ENCODE results near the gene FGD2.
A peak's percentile ranks its signal among the peaks of the same experiment; 100 is the strongest.
"Not testable (repeated sequence)": the region's sequence is repeated elsewhere in the genome, so short reads cannot be mapped to it uniquely, and the experiment has no call there.

FGD2 gene

GRCh38 chr6:37047689-37048402 lies 42.4 kb downstream of the FGD2 start:
- DNase-seq, result no peak

DNA sequence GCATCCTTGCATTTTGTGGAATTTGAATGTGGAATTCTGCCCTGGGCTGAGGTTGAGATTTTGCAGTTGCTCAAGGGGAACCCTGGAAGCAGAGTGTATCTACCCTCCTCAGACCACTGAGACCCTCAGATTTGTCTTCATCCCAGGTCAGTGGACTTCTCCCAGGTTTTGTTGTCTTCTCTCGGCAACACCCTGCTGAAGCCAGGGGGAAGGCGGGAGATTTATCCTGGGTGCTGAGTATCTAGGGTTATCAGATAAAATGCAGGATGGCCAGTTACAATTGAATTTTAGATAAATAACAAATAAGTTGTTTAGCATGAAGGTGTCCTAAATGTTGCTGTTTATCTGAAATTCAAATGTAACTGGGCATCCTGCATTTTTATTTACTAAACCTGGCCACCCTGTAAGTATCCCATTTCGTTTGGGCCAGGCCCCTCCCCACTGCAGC lies 43.0 kb downstream of the FGD2 start:
- no peak for DNase-seq

DNA sequence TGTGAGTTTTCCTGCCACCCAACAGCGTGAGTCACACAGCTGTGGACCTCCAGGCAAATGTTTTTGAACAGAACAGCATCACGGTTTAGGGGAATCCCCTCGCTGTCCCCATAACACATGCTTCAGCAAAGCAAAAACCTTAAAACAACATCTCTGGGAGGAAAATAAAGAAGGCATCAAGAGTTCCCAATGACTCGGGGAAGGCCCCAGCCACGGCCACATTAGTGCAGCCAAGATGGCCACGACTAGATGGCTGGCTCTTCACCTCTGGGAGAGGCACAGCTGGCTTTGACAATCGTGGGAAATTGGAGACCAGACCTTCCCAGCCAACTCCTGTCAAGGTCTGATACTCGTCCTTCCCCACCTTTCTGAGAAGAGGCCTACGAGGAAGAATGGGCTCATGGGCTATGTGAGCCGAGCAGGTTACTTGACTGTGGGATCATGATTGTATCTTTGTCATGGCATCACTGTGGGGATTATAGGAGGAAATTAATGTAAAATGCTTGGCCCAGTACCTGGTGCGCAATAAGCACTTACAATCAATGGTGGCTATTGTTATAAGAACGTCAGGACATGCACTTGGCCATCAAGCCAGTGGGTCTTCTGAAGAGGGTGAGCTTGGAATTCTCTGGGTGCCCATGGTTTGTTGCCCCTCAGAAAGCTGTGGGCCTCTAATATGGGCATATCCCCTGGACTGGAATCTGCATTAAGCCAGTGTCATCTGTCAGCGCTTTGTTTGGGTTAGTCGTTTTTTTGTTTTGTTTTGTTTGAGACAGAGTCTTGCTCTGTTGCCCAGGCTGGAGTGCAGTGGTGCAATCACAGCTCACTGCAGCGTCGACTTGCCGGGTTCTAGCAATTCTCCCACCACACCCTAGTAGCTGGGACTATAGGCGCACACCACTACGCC lies 43.6 kb downstream of the FGD2 start:
- peak; percentile 83 for DNase-seq

GRCh38 chr6:37049758-37050044 lies 44.2 kb downstream of the FGD2 start:
- DNase-seq, result no peak

DNA sequence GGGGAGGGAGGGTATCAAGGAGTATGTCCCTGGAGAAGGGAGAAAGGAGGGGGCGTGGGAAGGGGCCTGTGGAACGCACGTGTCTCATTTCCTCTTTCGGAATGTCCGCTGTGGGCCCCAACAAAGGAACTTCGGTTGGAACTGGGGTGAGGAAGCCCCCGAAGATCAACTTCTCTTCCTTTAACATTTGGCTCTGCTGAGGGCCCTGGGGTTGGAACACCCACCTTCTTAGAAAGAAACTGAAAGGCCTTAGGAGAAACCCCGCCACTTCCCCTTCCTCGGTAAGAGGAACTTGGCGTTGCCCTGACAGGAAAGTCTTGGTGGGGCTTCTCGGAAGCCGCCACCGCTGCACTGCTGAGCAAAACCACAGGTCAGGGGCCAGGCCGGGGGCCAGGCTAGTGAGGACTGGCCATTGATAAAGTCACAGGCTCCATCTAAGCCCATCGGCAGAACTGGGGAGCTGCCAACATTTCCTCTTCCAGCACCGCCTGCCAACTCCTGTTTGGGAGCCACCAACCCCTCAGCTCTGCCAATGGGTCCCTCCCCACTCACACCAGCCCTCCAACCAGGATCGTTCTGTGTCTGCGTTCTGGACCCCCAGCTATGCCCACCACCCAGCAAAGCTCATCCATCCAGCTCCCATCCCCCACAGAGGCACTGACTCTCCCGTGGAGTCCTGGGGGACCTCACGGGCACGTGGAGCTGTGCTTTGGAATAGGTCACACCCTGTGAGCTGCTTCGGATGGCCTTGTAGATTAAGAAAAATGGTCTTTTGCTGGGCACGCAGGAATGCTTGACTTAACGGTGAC lies 44.8 kb downstream of the FGD2 start:
- DNase-seq, result peak; percentile 73

DNA sequence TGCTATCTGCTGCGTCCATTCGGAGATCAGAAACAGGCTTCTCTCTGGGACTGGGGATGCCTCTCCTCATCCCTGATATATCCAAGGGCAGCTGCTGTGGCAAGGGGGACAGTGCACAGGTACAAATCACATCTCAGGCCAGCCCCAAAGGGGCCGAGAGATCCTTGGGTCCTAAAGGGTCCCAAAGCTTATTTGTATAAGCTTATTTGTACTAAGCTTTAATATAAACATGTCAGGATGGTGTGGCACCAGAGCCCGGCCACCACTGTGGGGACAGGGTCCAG lies 45.3 kb downstream of the FGD2 start:
- DNase-seq, result no peak

DNA sequence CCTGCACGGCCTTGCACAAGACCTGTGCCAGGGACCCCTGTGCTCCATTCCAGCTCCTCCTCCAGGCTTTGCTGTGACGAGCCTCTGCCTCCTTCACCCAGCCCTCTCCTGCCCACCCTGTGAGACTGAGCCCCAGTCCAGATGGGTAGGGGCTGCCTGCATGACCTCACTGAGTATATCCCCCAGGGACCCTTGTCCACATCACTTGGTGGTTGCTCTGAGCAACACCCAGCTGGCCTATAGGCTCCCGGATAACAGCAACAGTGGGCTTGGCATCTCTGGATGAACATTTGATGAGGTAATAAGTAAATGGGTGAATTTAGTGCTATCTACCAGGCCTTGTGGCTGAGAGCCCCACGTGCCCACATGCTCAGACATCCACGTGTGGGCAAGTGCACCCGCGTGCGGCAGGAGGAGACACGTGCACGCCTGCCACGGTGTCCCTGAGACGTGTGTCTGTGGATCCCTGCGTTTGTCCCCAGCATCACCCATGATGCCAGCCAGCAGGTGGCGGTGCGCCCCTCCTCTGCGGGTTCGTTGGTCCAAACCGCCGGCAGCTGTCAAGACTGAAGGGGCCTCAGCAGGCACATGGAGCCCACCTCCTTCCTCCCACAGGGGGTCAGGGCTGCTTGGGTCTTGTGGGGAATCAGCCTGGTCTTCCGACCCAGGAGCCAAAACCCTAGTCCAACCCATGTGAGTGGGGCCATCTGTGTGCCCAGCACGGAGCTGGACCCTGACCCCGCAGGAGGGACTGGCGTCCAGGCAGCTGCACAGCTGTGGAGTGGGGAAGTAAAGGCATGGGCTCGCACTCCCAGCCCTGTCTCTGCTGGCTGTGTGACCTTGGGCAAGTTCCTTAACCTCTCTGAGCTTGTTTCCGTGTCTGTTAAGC lies 45.9 kb downstream of the FGD2 start:
- peak; percentile 92 for DNase-seq

- DNase-seq, result no peak
Measured at GRCh38 chr6:37052027-37052628, 46.7 kb downstream of the FGD2 start.

GRCh38 chr6:37053683-37054082 lies 48.2 kb downstream of the FGD2 start:
- DNase-seq, result no peak

GRCh38 chr6:37054171-37054570 lies 48.7 kb downstream of the FGD2 start:
- no peak for DNase-seq

DNA sequence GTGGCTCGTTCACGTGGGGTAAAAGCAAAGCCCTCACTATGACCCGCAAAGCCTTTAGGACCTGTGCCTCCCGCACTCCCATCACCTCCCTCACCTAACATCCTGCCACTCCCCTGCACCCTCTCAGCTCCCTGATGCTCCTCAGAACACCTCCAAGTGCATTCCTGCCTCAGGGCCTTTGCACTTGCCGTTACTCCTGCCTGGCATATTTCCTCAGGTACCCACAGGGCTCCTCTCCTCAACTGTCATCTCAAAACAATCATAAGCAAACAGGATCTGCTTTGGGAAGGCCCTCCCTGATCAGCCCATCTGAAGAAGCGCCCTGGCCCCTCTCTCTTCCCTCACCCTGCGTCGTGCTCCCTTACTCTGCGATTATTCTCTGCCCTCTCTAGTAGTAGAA lies 49.1 kb downstream of the FGD2 start:
- DNase-seq, result no peak

GRCh38 chr6:37056112-37056403 lies 50.6 kb downstream of the FGD2 start:
- DNase-seq, result no peak

GRCh38 chr6:37056439-37057127 lies 51.1 kb downstream of the FGD2 start:
- no peak for DNase-seq

DNA sequence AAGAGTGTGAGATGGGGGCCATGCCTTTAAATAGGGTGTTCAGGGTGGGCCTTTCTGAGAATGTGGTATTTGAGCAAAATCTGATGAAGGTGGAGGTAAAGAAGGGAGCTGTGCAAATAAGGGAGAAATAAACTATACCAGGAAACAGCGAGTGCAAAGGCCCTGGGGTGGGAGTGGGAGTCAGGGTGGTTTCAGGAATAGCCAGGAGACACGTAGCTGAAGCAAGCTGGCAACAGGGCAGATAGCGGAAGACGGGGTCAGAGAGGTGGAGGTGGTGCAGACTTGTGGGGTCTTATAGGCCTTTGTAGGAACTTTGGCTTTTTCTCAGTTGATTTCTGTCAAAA lies 51.6 kb downstream of the FGD2 start:
- no peak for DNase-seq

GRCh38 chr6:37057678-37058077 lies 52.2 kb downstream of the FGD2 start:
- no peak for DNase-seq

DNA sequence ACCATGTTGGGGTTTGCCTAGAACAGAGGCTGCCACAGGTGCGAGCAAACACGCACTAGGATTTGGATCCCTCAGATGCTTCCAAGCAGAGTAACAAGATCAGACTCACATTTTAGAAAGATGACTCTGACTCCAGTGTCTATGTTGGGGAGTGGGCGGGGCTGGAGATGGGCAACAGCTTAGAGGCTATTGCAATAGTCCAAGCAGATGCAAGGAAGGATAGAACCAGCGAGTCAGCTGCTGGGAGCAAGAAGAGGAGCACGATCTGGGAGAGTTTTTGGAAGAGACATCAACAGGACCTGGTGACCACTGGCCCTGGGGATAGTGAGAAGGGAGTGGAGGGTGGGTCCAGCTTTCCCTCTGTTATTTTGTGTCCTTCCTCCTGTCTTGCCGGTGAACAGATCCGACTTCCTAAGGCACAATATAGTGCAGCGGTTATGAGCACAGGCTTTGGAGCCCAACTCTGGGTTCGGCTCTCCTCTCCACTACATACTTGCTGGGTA lies 52.7 kb downstream of the FGD2 start:
- no peak for DNase-seq

DNA sequence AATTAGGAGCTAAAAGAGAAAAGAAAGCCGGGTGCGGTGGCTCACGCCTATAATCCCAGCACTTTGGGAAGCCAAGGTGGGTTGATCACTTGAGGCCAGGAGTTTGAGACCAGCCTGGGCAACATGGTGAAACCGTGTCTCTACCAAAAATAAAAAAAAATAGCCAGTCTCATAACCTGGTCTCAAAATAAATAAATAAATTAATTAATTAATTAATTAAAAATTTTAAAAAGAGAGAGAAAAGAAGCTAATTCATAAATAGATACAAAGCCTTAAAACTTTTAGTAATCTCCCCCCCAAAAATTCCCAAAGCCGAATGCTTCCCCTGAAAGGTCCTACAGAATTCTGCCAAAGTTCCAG lies 53.5 kb downstream of the FGD2 start:
- DNase-seq, result not testable (repeated sequence)

GRCh38 chr6:37059344-37060194 lies 54.1 kb downstream of the FGD2 start:
- DNase-seq, result no peak

GRCh38 chr6:37060195-37060559 lies 54.7 kb downstream of the FGD2 start:
- peak; percentile 75 for DNase-seq

DNA sequence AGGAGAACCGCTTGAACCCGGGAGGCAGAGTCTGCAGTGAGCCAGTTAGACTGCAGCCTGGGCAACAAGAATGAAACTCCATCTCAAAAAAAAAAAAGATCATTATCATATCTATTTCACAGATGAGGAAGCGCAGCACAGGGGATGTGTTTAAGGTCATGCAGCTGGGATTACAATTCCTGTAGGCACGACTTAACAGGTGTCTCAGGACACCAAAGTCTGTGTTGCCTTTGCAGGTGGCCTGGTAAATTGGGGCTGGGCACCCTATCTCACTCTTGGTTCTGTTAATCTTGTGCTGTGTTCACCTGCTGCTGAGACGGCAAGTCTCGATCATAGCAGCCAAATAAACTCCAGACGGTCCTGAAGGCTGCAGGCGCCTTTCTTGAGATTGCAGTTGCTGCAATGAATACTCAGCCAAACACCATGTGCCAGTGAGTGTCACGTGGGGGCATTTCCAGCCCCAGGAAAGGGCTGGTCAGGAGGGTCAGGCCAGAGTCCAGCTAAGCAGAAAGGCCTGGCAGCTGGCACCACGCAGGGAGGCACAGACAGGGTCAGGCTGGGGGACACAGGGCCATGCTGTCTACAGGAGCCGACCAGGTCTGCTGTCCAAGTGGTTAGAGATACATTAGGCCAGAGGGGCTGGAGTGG lies 55.8 kb downstream of the FGD2 start:
- DNase-seq, result peak; percentile 95

Measured in RPMI8226 (cell line).